ENCODE results near the gene AFAP1L1. TPM values are rescaled to one million over a fixed set of nuclear protein-coding genes. Genes with fewer than 3 reads are reported as not detected.
A peak's percentile ranks its signal among the peaks of the same experiment; 100 is the strongest.

Gene AFAP1L1
- total and polyA plus RNA-seq, 4 donors = 2.1 to 11.6 (median 4.0) TPM

DNA sequence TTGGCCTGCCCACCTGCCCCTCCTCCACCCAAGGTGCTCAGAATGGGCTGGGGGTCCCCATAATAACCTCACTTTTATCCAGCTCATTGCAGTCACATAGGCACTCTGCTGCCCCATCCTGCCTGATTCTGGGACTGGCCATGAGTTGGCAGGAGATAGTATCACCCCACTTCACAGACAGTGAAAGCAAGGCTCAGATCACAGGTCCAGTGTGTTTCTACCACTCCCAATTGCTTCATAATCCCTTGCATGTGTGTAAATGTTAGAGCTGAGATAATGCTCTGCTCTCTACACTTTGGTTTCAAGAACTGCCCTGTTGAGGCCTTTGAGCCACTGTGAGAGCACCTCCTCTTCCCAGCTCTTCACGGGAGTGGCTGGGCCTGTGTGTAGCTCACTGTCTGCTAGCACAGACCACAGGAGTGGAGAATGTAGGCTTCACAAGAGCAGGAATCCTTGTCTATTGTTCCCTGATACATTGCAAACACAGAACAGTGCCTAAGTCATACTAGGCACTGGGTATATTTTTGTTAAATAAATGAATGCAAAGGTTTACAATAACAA lies 94.6 kb downstream of the AFAP1L1 start:
- 96% methylated on average over 1 of the region's 1 CpG for WGBS
- H3K4me3 ChIP-seq (ENCODE audit: low read depth in 1 of 3, low read length in 3 of 3) = no peak overlapping the region

GRCh38 chr5:149367249-149367971 lies 95.8 kb downstream of the AFAP1L1 start:
- DNase-seq (ENCODE audit: low spot score) = peak; percentile 75
- TF ChIP-seq TAF1 (conservative IDR thresholded peaks at IDR 0.05) (no peak), YY1 (IDR thresholded peaks at IDR 0.05) (no peak), CTCF (IDR thresholded peaks at IDR 0.05; ENCODE audit: low read depth, low read length, missing input control) (peak; percentile 69), HNF4G (IDR thresholded peaks at IDR 0.05) (no peak), FOXA2 (IDR thresholded peaks at IDR 0.05) (no peak), GABPA (IDR thresholded peaks at IDR 0.05 in 1 of 2, conservative IDR thresholded peaks at IDR 0.05 in 1 of 2) (no peak), RAD21 (IDR thresholded peaks at IDR 0.05) (peak; percentile 78 to 89), JUND (IDR thresholded peaks at IDR 0.05) (no peak), FOXA1 (IDR thresholded peaks at IDR 0.05) (no peak), HNF4A (conservative IDR thresholded peaks at IDR 0.05) (peak; percentile 13 to 25), RXRA (IDR thresholded peaks at IDR 0.05) (peak in 1 of 2 donors; percentile 14), NR2F2 (IDR thresholded peaks at IDR 0.05) (no peak), ZBTB33 (IDR thresholded peaks at IDR 0.05) (no peak), EGR1 (IDR thresholded peaks at IDR 0.05; ENCODE audit: low read depth in 2 of 2) (no peak), MAX (IDR thresholded peaks at IDR 0.05) (no peak), REST (IDR thresholded peaks at IDR 0.05) (no peak), SP1 (IDR thresholded peaks at IDR 0.05) (no peak)
- TF ChIP-seq, protein P1, sequence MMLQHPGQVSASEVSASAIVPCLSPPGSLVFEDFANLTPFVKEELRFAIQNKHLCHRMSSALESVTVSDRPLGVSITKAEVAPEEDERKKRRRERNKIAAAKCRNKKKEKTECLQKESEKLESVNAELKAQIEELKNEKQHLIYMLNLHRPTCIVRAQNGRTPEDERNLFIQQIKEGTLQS (IDR thresholded peaks at IDR 0.05) = no peak
- H3K4me3 ChIP-seq (ENCODE audit: low read depth in 1 of 3, low read length in 3 of 3) = no peak overlapping the region
- no peaks in the 10 kb centered on the region for H3K36me3 ChIP-seq (ENCODE audit: control insufficient read depth in 4 of 4, insufficient read depth in 3 of 4, low read depth in 1 of 4, low read length in 3 of 4)
- H3K4me1 ChIP-seq (ENCODE audit: control insufficient read depth in 4 of 4, insufficient read depth in 4 of 4, low read length in 3 of 4) = no peaks in the 10 kb centered on the region
- 39% methylated on average over 14 of the region's 14 CpGs for WGBS
- H3K9ac ChIP-seq (ENCODE audit: low read depth in 1 of 2, low read length in 2 of 2) = no peak overlapping the region
- no peak overlapping the region for H3K27ac ChIP-seq (ENCODE audit: low read depth in 1 of 2, low read length in 2 of 2)
- H3K9me3 ChIP-seq (ENCODE audit: control insufficient read depth in 4 of 4, low read length in 3 of 4) = no peaks in the 10 kb centered on the region
- no peaks in the 10 kb centered on the region for H3K27me3 ChIP-seq (ENCODE audit: control insufficient read depth in 4 of 4, insufficient read depth in 4 of 4, low read length in 3 of 4)

More for the DNA sequence above, 94.6 kb downstream of the AFAP1L1 start:
- Histone ChIP-seq H3K9me3 (ENCODE audit: control insufficient read depth in 4 of 4, low read length in 3 of 4) (no peaks in the 10 kb centered on the region), H3K27ac (ENCODE audit: low read depth in 1 of 2, low read length in 2 of 2) (no peak overlapping the region), H3K36me3 (ENCODE audit: control insufficient read depth in 4 of 4, insufficient read depth in 3 of 4, low read depth in 1 of 4, low read length in 3 of 4) (no peaks in the 10 kb centered on the region), H3K4me1 (ENCODE audit: control insufficient read depth in 4 of 4, insufficient read depth in 4 of 4, low read length in 3 of 4) (no peaks in the 10 kb centered on the region), H3K27me3 (ENCODE audit: control insufficient read depth in 4 of 4, insufficient read depth in 4 of 4, low read length in 3 of 4) (no peaks in the 10 kb centered on the region), H3K9ac (ENCODE audit: low read depth in 1 of 2, low read length in 2 of 2) (no peak overlapping the region)
- no peak for DNase-seq (ENCODE audit: low spot score)
- TF ChIP-seq YY1 (IDR thresholded peaks at IDR 0.05) (no peak), NR2F2 (IDR thresholded peaks at IDR 0.05) (no peak), JUND (IDR thresholded peaks at IDR 0.05) (no peak)

Data from liver (tissue), 9 donors.